K562 (cell line): Measurements from ENCODE around the gene SAE1. TPM values are rescaled to one million over a fixed set of nuclear protein-coding genes. Genes with fewer than 3 reads are reported as not detected.
A peak's percentile ranks its signal among the peaks of the same experiment; 100 is the strongest.

Experiments
- CXXC5 ChIP-seq: fragments of 250-450 bp; sonication (Bioruptor Pico); IDR thresholded peaks from 2 replicates; pipeline ENCODE4 v1.8.0; 2022; ENCODE audit warnings: inconsistent platforms, mild to moderate bottlenecking, moderate library complexity
- HDGF ChIP-seq: fragments of 450-650 bp; IDR thresholded peaks from 2 replicates; pipeline ENCODE4 v1.6.1; 2016
- MCM7 ChIP-seq, 2 experiments: fragments of 450-650 bp; IDR thresholded peaks; 2 replicates each; pipeline ENCODE4 v1.6.1; 2016 to 2018
- NELFE ChIP-seq: IDR thresholded peaks from 2 replicates; pipeline ENCODE4 v1.6.1; 2011; ENCODE audit warnings: mild to moderate bottlenecking; ENCODE audit not compliant: insufficient read depth, insufficient read length
- PTRF ChIP-seq: fragments of 450-650 bp; IDR thresholded peaks from 2 replicates; pipeline ENCODE4 v1.6.1; 2016; ENCODE audit warnings: mild to moderate bottlenecking, missing genetic modification characterization, missing compliant biosample characterization
- TEAD2 ChIP-seq: fragments of 450-650 bp; IDR thresholded peaks from 2 replicates; pipeline ENCODE4 v1.6.1; 2016; ENCODE audit warnings: missing genetic modification characterization, control low read depth, missing compliant biosample characterization
- ZKSCAN3 ChIP-seq: fragments of 250-450 bp; sonication (Bioruptor Pico); IDR thresholded peaks from 2 replicates; pipeline ENCODE4 v1.4.0; 2020
- polyA plus RNA-seq, 8 experiments: library from polyadenylated mRNA; depleted of rRNA in 4 of 8; stranded (reverse) in 5 of 8; unstranded in 3 of 8; fragments of >200 nt; fragmentation: Nextera tagmentation in 2 of 8; fragmentation: Illumina TruSeq in 1 of 8; extraction: Ambion mirVana in 2 of 8; extraction: Trizol in 1 of 8; gene quantifications; 2 replicates each; pipeline versions ENCODE4 v1.2.1 to v1.2.3, GENCODE V29; 2011 to 2014; ENCODE audit warnings: inconsistent platforms in 1 of 8, missing spikeins in 1 of 8
- total RNA-seq, 7 experiments: library from RNA; depleted of rRNA in 6 of 7; stranded (reverse); fragments of >200 nt in 6 of 7; fragmentation: Illumina TruSeq in 2 of 7; extraction: Trizol in 2 of 7; gene quantifications; 2 replicates each; pipeline versions ENCODE4 v1.2.1 to v1.2.3, GENCODE V29; 2011 to 2021; ENCODE audit warnings: low replicate concordance in 1 of 7
- TF ChIP-seq, protein P1 (sequence below): fragments of 450-650 bp; IDR thresholded peaks from 2 replicates; pipeline ENCODE4 v1.6.1; 2016; ENCODE audit warnings: antibody characterized with exemption
- TF ChIP-seq, protein P2 (sequence below), 2 experiments: fragments of 150-350 bp in 1 of 2; IDR thresholded peaks; 2 replicates each; pipeline ENCODE4 v1.6.1; 2012 to 2016; ENCODE audit warnings: low read depth in 2 of 2, low read length in 2 of 2, mild to moderate bottlenecking in 1 of 2, moderate library complexity in 1 of 2
- TF ChIP-seq, protein P3 (sequence below): fragments of 250-450 bp; sonication (Bioruptor Pico); IDR thresholded peaks from 2 replicates; pipeline ENCODE4 v1.4.0; 2020
- TF ChIP-seq, protein P4 (sequence below): fragments of 250-450 bp; sonication (Bioruptor Pico); IDR thresholded peaks from 2 replicates; pipeline ENCODE4 v1.9.0; 2021; ENCODE audit warnings: mild to moderate bottlenecking, inconsistent platforms

The SAE1 gene
- total and polyA plus RNA-seq, 9 of the 15 experiments (the other 6 are each of a cell fraction or from before 2014, with no cell fraction given): 82.8 to 299 (median 217) TPM

DNA sequence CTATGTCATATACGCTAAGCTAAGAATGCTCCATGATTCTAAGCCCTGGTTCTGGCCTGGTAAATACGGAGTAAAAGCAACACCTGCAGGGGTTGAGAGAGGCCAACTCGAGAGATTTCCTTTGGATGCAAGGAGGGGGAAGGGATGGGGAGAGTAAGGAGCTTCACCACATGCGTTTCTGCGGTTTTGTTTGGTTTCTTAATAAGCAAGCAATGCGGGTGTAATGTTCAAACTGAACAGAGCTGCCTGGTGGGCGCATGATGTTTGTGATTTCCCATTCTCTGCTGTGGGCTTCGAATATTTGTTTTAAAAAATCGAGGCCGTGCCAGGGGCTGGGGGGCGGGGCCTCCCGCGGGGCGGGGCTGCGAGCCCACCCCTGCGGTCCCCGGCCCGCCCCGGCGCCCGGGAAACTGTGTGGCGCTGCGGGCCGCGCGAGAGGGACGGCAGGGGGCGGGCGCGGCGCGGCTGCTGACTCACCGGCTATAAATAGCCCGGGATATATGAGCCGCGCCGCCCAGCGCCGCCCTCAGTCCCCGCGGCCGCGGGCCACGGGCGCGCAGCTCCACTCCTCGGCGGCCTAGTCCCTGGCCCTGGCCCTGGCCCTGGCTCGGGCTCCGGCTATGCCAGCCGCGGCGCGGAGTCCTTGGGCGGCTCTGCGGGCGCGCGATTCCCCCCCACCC, 95.3 kb downstream of the SAE1 start (continued):
- TF ChIP-seq MCM7 (IDR thresholded peaks at IDR 0.05): no peak
- TF ChIP-seq TEAD2 (tag): no peak
- TF ChIP-seq, protein P1, sequence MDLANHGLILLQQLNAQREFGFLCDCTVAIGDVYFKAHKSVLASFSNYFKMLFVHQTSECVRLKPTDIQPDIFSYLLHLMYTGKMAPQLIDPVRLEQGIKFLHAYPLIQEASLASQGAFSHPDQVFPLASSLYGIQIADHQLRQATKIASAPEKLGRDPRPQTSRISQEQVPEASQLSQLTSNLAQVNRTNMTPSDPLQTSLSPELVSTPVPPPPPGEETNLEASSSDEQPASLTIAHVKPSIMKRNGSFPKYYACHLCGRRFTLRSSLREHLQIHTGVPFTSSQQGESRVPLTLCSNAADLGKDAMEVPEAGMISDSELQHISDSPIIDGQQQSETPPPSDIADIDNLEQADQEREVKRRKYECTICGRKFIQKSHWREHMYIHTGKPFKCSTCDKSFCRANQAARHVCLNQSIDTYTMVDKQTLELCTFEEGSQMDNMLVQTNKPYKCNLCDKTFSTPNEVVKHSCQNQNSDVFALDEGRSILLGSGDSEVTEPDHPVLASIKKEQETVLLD: no peak
- TF ChIP-seq CXXC5 (CRISPR knock-in tag): peak; percentile 97
- TF ChIP-seq, protein P2, sequence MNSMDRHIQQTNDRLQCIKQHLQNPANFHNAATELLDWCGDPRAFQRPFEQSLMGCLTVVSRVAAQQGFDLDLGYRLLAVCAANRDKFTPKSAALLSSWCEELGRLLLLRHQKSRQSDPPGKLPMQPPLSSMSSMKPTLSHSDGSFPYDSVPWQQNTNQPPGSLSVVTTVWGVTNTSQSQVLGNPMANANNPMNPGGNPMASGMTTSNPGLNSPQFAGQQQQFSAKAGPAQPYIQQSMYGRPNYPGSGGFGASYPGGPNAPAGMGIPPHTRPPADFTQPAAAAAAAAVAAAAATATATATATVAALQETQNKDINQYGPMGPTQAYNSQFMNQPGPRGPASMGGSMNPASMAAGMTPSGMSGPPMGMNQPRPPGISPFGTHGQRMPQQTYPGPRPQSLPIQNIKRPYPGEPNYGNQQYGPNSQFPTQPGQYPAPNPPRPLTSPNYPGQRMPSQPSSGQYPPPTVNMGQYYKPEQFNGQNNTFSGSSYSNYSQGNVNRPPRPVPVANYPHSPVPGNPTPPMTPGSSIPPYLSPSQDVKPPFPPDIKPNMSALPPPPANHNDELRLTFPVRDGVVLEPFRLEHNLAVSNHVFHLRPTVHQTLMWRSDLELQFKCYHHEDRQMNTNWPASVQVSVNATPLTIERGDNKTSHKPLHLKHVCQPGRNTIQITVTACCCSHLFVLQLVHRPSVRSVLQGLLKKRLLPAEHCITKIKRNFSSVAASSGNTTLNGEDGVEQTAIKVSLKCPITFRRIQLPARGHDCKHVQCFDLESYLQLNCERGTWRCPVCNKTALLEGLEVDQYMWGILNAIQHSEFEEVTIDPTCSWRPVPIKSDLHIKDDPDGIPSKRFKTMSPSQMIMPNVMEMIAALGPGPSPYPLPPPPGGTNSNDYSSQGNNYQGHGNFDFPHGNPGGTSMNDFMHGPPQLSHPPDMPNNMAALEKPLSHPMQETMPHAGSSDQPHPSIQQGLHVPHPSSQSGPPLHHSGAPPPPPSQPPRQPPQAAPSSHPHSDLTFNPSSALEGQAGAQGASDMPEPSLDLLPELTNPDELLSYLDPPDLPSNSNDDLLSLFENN (IDR thresholded peaks at IDR 0.05; ENCODE audit: low read depth in 2 of 2, low read length in 2 of 2): peak in 1 of 2 experiments; percentile 94; a peak in 2 of 4 replicates
- TF ChIP-seq ZKSCAN3: no peak
- TF ChIP-seq, protein P3, sequence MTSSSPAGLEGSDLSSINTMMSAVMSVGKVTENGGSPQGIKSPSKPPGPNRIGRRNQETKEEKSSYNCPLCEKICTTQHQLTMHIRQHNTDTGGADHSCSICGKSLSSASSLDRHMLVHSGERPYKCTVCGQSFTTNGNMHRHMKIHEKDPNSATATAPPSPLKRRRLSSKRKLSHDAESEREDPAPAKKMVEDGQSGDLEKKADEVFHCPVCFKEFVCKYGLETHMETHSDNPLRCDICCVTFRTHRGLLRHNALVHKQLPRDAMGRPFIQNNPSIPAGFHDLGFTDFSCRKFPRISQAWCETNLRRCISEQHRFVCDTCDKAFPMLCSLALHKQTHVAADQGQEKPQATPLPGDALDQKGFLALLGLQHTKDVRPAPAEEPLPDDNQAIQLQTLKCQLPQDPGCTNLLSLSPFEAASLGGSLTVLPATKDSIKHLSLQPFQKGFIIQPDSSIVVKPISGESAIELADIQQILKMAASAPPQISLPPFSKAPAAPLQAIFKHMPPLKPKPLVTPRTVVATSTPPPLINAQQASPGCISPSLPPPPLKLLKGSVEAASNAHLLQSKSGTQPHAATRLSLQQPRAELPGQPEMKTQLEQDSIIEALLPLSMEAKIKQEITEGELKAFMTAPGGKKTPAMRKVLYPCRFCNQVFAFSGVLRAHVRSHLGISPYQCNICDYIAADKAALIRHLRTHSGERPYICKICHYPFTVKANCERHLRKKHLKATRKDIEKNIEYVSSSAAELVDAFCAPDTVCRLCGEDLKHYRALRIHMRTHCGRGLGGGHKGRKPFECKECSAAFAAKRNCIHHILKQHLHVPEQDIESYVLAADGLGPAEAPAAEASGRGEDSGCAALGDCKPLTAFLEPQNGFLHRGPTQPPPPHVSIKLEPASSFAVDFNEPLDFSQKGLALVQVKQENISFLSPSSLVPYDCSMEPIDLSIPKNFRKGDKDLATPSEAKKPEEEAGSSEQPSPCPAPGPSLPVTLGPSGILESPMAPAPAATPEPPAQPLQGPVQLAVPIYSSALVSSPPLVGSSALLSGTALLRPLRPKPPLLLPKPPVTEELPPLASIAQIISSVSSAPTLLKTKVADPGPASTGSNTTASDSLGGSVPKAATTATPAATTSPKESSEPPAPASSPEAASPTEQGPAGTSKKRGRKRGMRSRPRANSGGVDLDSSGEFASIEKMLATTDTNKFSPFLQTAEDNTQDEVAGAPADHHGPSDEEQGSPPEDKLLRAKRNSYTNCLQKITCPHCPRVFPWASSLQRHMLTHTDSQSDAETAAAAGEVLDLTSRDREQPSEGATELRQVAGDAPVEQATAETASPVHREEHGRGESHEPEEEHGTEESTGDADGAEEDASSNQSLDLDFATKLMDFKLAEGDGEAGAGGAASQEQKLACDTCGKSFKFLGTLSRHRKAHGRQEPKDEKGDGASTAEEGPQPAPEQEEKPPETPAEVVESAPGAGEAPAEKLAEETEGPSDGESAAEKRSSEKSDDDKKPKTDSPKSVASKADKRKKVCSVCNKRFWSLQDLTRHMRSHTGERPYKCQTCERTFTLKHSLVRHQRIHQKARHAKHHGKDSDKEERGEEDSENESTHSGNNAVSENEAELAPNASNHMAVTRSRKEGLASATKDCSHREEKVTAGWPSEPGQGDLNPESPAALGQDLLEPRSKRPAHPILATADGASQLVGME: no peak
- TF ChIP-seq, protein P4, sequence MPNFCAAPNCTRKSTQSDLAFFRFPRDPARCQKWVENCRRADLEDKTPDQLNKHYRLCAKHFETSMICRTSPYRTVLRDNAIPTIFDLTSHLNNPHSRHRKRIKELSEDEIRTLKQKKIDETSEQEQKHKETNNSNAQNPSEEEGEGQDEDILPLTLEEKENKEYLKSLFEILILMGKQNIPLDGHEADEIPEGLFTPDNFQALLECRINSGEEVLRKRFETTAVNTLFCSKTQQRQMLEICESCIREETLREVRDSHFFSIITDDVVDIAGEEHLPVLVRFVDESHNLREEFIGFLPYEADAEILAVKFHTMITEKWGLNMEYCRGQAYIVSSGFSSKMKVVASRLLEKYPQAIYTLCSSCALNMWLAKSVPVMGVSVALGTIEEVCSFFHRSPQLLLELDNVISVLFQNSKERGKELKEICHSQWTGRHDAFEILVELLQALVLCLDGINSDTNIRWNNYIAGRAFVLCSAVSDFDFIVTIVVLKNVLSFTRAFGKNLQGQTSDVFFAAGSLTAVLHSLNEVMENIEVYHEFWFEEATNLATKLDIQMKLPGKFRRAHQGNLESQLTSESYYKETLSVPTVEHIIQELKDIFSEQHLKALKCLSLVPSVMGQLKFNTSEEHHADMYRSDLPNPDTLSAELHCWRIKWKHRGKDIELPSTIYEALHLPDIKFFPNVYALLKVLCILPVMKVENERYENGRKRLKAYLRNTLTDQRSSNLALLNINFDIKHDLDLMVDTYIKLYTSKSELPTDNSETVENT (CRISPR knock-in tag): peak; percentile 98
- no peak for TF ChIP-seq PTRF (tag)
- no peak for TF ChIP-seq NELFE
- 0 out of 2 replicates have a peak, but pooled peaks have one; percentile 72 for TF ChIP-seq HDGF
